Mammary epithelial cell (primary cell): ENCODE measurements around the gene RNF41.

Experiments
- EZH2 ChIP-seq: IDR thresholded peaks from 2 replicates; pipeline ENCODE4 v1.6.1; 2012; ENCODE audit warnings: low read length, inconsistent platforms, borderline replicate concordance
- TF ChIP-seq, protein P1 (sequence below), 2 donors: IDR thresholded peaks in 1 of 2; conservative IDR thresholded peaks in 1 of 2; 2 replicates each; pipeline ENCODE4 v1.5.1; 2011 to 2012; ENCODE audit warnings: inconsistent platforms in 2 of 2, low read length in 2 of 2, mild to moderate bottlenecking in 2 of 2, control low read depth in 1 of 2, low read depth in 1 of 2; ENCODE audit not compliant: insufficient read depth in 1 of 2; ENCODE audit errors: extremely low read depth in 1 of 2

DNA sequence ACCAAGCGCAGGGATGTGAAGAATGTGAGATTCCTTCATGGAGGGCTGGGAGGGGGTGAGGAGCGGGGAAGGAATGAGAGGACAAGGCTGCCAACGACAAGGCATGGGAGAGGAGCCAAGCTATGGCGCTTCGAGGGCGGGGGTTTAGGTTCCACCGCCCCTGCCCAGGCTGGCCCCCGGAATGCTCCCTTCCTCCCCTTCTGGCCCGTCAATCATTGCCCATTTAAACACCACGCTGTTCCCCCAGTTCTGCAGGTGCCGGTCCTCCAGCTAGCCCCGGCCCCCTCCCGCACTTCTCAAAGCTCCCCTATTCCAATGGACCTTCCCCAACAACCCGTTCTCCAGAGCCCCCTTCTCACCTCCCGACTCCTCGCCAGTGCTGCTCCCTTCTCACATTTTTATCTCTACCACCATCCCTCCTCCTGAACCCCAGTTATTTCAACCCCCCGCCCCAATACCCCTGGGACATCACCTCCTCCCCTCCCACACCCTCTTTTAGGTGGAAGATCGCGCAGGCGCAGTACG, 428 bp downstream of the RNF41 start:
- TF ChIP-seq EZH2 = no peak
- TF ChIP-seq, protein P1, sequence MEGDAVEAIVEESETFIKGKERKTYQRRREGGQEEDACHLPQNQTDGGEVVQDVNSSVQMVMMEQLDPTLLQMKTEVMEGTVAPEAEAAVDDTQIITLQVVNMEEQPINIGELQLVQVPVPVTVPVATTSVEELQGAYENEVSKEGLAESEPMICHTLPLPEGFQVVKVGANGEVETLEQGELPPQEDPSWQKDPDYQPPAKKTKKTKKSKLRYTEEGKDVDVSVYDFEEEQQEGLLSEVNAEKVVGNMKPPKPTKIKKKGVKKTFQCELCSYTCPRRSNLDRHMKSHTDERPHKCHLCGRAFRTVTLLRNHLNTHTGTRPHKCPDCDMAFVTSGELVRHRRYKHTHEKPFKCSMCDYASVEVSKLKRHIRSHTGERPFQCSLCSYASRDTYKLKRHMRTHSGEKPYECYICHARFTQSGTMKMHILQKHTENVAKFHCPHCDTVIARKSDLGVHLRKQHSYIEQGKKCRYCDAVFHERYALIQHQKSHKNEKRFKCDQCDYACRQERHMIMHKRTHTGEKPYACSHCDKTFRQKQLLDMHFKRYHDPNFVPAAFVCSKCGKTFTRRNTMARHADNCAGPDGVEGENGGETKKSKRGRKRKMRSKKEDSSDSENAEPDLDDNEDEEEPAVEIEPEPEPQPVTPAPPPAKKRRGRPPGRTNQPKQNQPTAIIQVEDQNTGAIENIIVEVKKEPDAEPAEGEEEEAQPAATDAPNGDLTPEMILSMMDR (conservative IDR thresholded peaks at IDR 0.05 in 1 of 2, IDR thresholded peaks at IDR 0.05 in 1 of 2; ENCODE audit: extremely low read depth in 1 of 2, insufficient read depth in 1 of 2, low read depth in 1 of 2, low read length in 2 of 2) = no peak
